Urothelium cell line (cell line): ENCODE data around the gene MTM1.

Experiments used
- DNase-seq: peaks from one replicate; pipeline ENCODE4 v3.0.0; 2011; ENCODE audit warnings: low spot score, mixed read lengths
- FAIRE-seq: peaks from 2 replicates; lab custom pipeline; 2011; peaks lifted over from hg19 to GRCh38; lab: Jason Lieb, UNC

Gene MTM1

GRCh38 chrX:150568320-150569154 lies at the start of gene MTM1:
MTM1 (plus strand) TSS chrX:150568621; CDS start chrX:150592615, 23,994 bp downstream.
- FAIRE-seq, result no peak

GRCh38 chrX:150522494-150522893 lies 45.9 kb upstream of the MTM1 start:
- FAIRE-seq (no peak), DNase-seq (no peak)

More at GRCh38 chrX:150568320-150569154, at the start of gene MTM1:
- peak; percentile 88 for DNase-seq

DNA sequence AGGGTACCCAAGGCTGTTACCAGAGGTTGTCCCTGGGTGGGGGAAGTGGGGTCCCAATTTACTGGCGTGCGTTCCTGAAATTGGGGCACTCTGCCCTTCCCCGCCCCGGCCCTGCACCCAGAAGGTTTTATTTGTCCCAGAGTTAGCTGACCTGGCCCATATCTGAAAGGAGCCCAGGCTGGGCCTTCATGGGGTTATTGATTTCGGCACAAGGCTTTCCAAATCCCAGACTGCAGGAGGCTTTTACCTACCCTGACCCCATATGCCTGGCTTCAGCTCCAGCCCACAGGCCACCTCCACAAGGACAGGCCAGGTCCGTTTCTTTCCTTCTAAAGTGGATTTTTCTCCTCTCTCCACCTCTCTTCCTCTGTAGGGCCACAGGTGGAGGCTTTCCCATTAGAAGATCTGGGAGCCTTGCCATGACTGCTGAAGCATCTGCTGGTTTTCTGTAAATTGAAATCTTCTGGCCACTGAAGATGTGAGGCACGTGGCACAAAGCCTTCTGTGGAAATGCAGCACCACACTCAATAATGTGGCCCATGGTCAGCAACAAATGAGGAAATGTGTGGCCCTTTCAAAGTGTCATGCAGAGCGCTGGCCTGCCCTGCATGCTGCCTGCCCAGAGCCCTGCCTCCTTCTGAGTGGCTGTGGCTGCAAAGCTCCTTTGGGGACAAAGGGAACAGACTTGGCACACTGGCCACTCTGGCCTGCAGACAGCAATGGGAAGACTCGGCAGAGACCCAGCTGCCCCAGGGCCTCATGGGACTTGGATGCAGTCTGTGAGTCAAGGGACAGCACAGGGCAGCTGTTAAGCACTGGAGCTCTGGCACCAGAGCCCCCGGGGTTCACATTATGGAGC lies 43.1 kb upstream of the MTM1 start:
- FAIRE-seq (no peak), DNase-seq (no peak)

- FAIRE-seq (no peak), DNase-seq (no peak)
Measured at GRCh38 chrX:150526692-150527091, 41.7 kb upstream of the MTM1 start.

- DNase-seq (no peak), FAIRE-seq (no peak)
Measured at GRCh38 chrX:150527108-150527507, 41.3 kb upstream of the MTM1 start.

GRCh38 chrX:150529587-150529986 lies 38.8 kb upstream of the MTM1 start:
- no peak for DNase-seq
- FAIRE-seq, result no peak

- FAIRE-seq (no peak), DNase-seq (no peak)
Measured at GRCh38 chrX:150530821-150531220, 37.6 kb upstream of the MTM1 start.

DNA sequence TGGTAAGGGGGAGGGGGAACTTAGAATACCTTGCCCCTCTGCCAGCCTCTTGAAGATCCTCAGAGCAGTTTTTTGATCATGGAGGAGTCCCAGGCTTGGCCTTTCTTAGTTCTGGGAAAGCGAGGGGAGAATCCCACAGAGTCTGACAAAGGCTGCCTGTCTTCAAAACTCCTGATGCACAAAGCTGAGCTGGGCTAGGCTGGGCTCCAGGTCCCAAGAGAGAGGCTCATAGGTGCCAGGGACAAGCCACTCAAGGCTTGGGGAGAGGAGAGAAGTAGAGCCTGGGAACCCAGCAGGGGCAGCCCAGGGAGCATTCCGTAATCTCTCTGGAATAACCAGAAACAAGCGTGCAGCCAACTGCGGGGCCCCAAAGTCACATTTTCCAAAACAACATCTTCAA lies 37.0 kb upstream of the MTM1 start:
- DNase-seq (no peak), FAIRE-seq (no peak)

DNA sequence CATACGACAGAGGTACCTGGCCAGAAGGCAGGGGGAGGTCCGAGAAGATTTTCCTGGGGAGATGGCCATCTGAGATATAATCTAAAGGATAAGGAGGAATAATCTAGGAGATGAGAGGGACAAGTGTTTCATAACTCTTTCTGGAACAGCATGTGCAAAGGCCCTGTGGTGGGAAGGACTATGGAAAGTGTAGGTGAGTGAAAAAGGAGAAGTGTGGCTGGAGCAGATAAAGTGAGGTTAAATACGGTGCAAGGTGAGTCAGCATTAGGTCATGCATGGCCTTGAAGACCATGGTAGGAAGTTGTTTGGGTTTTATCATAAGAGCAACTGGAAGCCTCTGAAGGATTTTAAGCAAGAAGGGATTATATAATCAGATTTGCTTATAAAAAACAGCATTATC lies 34.6 kb upstream of the MTM1 start:
- no peak for DNase-seq

GRCh38 chrX:150536455-150537116 lies 31.8 kb upstream of the MTM1 start:
- DNase-seq (no peak), FAIRE-seq (no peak)

More for the DNA sequence above, 34.6 kb upstream of the MTM1 start:
- FAIRE-seq, result no peak

DNA sequence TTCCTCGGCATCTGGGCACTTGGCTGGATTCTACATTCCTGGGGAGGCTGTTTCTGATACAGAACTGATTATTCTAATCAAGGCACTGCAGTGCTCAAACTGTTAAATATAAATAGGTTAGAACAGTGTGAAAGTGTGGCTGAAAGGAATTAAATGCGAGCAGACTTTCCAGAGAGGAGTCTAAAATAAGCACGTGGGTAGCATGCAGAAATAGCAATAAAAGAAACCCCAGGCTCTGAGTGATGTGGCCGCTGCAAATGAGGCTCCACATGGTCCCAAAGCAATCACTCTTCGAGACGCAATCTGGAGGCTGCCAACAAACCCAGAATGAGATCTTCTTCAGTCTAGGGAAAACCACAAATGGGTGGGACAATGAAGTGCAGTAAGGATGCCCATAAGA lies 30.6 kb upstream of the MTM1 start:
- FAIRE-seq (no peak), DNase-seq (no peak)

- DNase-seq (no peak), FAIRE-seq (no peak)
Measured at GRCh38 chrX:150540965-150541364, 27.5 kb upstream of the MTM1 start.

DNA sequence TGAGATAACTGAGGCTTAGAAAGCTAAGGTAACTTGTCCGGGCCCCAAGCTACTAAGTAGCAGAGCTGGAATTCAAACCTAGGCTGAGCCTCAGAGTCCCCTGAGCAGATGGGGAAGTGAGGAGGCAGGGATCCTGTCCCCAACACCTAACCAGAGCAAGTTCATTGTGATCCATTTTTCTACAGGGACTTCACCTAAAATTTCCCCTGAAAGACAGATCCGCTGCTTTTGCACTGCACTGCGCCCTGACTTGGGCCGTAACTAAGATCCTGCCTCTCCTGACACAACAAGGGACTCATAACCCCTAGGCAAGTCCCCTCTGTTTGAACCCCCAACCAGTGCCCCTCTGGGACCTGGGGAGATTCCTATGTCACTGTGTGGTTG lies 25.6 kb upstream of the MTM1 start:
- FAIRE-seq (no peak), DNase-seq (no peak)

DNA sequence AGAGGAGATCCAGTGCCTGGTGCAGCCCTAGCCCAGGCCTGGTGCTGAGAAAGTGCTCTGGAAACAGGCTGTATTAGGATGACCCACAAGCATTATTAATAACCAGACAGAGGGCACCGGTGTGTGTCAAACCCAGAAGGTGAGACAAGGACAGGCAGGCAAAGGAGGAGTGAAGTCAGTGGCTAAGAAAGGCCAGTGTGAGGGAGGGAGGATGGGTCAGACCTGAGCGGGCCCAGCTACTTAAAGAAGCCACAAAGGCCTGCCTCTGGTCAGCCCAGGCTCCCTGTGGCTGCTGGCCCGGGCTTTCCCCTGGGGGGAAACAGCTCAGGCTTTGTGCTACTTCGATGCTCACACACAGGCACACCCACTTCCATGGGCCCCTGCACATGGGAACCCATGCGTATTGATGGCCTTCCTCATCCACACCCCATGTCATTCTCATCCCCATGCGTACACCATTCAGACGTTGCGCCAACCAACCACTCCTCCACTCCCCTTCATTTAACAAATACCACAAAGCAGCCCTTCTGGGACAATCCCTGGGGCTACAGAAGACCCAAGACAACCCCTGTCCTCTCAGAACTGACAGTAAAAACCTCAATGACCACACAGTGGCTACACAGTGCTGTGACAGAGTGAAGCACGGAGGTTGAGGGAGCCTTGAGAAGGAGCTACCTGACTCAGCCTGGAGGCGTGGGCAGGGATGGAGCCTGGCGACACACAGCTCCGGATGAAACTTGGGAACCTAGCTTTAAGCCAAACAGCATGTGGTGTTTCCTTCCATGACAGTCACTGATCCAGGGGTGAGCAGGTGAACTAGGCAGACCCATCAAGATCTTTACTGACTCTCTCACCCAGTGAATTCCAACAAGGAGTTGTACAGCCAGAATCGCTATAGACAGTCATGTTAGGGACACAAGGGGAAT lies 24.9 kb upstream of the MTM1 start:
- DNase-seq (no peak), FAIRE-seq (no peak)

- no peak for DNase-seq
- no peak for FAIRE-seq
Measured at GRCh38 chrX:150544222-150544787, 24.1 kb upstream of the MTM1 start.

DNA sequence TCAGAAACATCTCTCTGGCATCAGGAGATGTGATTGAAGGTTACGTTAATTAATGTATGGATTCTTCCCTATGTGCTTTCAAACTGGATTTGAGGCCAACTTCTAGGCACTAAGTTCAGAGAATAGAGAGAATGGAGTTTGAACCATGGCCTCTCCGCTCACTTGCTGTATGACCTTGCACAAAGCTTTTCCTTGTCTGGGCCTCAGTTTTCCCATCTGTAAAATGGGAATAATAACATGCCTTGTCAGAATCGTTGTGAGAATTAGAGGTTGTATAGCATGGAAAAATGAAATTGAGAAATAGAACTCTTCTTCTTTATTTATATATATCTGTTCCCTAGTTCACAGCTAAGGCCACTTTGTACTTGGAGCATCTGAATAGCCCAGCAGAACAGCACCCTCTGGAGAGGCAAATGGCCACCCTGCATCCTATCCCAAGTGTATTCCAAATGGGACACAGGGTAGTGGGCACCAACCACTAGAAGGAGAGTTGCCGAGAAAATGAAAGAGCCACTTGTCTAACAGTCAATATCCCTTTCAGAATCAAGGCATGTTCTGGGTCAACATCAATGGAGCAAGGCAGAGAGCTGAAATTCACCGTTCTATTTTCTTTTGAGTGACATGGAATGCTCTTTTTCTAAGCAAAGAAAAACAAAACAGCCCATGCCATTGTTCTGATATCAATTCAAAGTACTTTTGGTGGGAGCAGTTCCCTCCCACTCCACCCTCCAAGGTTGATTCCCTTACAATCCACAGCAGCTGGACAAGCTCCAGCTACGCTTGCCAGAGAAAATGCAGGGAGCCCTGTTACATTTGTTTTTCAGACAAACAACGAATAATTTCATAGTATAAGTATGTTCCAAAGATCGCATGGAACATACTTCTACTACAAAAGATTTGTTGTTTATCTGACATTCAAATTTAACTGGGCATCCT lies 23.3 kb upstream of the MTM1 start:
- DNase-seq (no peak), FAIRE-seq (no peak)

- DNase-seq, result no peak
- no peak for FAIRE-seq
Measured at GRCh38 chrX:150546711-150547153, 21.7 kb upstream of the MTM1 start.

- FAIRE-seq, result no peak
- no peak for DNase-seq
Measured at GRCh38 chrX:150547375-150548115, 20.9 kb upstream of the MTM1 start.
